Suprapubic skin (tissue), 3 donors: Measurements from ENCODE around the gene ANKRD44.

ENCODE experiments used
- EP300 ChIP-seq: sonication (generic); formaldehyde crosslinking; IDR thresholded peaks from one replicate; pipeline ENCODE4 v1.6.1; 2017; ENCODE audit warnings: antibody characterized with exemption
- POLR2A ChIP-seq, 2 donors: fragments of 450-650 bp; IDR thresholded peaks; one replicate each; pipeline ENCODE4 v1.6.1; 2017; ENCODE audit warnings: antibody characterized with exemption in 2 of 2, mild to moderate bottlenecking in 2 of 2, moderate library complexity in 2 of 2
- TF ChIP-seq, protein P1 (sequence below), 2 donors: fragments of 200-600 bp in 1 of 2; fragments of 450-650 bp in 1 of 2; sonication (generic) in 1 of 2; IDR thresholded peaks; one replicate each; pipeline ENCODE4 v1.5.1; 2016 to 2019; ENCODE audit warnings: antibody characterized with exemption in 2 of 2, mild to moderate bottlenecking in 1 of 2, moderate library complexity in 1 of 2

DNA sequence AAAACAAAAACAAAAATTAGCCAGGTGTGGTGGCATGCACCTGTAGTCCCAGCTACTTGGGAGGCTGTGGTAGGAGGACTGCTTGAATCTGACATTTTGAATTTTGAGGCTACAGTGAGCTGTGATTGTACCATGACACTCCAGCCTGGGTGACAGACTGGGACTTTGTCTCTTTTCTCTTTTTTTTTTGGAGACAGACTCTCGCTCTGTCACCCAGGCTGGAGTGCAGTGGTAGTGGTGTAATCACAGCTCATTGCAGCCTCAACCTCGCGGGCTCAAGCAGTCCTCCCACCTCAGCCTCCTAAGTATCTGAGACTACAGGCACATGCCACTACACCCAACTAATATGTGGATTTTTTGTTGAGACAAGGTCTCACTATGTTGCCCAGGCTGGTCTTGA is 35.6 kb downstream of the ANKRD44 start:
- TF ChIP-seq, protein P1, sequence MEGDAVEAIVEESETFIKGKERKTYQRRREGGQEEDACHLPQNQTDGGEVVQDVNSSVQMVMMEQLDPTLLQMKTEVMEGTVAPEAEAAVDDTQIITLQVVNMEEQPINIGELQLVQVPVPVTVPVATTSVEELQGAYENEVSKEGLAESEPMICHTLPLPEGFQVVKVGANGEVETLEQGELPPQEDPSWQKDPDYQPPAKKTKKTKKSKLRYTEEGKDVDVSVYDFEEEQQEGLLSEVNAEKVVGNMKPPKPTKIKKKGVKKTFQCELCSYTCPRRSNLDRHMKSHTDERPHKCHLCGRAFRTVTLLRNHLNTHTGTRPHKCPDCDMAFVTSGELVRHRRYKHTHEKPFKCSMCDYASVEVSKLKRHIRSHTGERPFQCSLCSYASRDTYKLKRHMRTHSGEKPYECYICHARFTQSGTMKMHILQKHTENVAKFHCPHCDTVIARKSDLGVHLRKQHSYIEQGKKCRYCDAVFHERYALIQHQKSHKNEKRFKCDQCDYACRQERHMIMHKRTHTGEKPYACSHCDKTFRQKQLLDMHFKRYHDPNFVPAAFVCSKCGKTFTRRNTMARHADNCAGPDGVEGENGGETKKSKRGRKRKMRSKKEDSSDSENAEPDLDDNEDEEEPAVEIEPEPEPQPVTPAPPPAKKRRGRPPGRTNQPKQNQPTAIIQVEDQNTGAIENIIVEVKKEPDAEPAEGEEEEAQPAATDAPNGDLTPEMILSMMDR (IDR thresholded peaks at IDR 0.05), result no peak
- no peak for TF ChIP-seq POLR2A (IDR thresholded peaks at IDR 0.05)
- TF ChIP-seq EP300, result no peak
